22Rv1 (cell line): ENCODE measurements around the gene ART5.

Source experiments
- H3K27ac ChIP-seq: fragments of 450-650 bp; 2 replicates; pipeline ENCODE4 v1.5.1; 2017
- ZFX ChIP-seq: fragments of 450-650 bp; IDR thresholded peaks from 2 replicates; pipeline ENCODE4 v1.6.1; 2017; ENCODE audit warnings: antibody characterized with exemption, borderline replicate concordance
- TF ChIP-seq, protein P1 (sequence below): fragments of 450-650 bp; IDR thresholded peaks from 2 replicates; pipeline ENCODE4 v1.5.1; 2017; ENCODE audit warnings: mild to moderate bottlenecking

Gene ART5

DNA sequence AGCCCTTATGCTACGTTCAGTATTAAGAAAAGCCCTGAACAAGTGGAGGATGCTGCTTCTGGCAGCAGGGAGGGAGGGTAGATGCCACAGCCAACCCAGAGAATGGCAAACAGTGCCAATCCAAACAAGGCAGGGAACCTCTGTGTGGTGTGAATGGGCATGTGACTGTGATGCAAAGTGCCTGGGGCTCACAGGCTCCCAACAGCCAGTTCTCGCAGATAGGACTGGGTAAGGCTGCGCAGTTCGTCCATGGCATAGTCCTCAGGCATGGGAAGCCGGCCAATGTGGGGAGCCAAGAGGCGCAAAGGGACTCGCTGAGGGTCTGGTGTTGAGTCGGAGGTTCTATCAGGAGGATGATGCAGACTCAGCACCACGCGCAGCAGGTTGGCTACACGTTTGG, 34.2 kb upstream of the ART5 start:
- no peak overlapping the region for H3K27ac ChIP-seq
- TF ChIP-seq ZFX: no peak
- TF ChIP-seq, protein P1, sequence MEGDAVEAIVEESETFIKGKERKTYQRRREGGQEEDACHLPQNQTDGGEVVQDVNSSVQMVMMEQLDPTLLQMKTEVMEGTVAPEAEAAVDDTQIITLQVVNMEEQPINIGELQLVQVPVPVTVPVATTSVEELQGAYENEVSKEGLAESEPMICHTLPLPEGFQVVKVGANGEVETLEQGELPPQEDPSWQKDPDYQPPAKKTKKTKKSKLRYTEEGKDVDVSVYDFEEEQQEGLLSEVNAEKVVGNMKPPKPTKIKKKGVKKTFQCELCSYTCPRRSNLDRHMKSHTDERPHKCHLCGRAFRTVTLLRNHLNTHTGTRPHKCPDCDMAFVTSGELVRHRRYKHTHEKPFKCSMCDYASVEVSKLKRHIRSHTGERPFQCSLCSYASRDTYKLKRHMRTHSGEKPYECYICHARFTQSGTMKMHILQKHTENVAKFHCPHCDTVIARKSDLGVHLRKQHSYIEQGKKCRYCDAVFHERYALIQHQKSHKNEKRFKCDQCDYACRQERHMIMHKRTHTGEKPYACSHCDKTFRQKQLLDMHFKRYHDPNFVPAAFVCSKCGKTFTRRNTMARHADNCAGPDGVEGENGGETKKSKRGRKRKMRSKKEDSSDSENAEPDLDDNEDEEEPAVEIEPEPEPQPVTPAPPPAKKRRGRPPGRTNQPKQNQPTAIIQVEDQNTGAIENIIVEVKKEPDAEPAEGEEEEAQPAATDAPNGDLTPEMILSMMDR: no peak

DNA sequence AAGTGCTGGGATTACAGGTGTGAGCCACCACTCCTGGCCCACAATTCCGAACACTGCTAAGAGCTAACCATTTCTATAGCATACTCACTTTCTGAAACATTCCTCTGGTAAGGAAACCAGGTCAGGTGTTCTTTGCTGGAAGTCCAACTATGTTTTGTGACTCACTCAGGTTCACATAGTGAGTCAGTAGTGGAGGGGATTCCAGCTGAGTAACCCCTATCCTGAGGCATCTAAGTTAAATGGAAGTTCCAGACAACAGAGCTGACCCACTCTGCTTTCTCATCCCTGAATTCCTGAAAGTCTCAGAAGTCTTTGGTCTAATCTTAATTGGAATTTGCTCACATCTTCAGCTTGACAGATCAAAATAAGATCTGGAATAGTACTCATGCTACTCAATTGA, 32.4 kb upstream of the ART5 start:
- TF ChIP-seq, protein P1: no peak
- TF ChIP-seq ZFX: no peak
- H3K27ac ChIP-seq: no peak overlapping the region

DNA sequence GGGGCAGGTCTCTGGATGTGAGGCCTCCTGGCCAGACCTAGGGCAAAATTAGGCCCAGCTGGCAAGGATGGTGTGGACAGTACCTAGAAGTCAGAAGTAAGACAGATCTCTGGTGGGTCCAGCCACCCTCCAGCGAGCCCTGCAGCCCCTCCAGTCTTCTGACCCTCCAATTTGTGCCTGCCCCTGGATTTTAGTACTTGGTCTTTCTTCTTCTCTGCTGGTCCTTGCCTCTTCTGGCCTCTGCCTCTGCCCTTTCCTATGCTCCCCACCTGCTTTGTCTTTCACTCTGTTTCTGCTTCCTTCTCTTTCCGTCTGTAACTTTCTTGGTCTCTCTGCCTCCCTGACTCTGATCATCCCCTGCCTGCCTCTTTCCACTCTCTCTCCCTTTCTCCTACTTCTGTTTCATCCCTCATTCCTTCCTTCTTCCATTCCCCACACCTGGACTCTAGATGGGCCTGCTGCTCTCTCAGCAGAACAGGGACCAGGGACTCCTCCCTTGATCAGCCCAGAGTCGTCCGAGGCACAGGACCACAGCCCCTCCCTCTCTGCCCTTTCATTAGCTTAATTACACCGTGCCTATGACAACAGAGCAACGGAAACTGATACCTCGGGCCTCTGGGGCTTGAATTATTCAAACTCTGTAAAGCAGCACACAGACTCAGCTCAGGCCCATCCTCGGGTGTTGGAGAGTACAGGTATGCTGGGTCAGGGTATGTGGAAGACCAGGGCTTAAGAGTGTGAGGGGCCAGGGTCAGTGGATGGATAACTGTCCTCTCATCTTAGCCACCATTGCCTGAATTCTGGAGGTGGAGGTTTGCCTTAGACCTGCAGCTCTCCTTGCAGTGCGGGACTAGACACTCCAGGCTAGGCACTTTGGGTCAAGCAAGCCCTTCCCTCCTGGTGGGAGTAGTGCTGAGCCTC, 29.8 kb upstream of the ART5 start, which contains the start of gene CHRNA10:
Gene CHRNA10, minus strand, starts transcription at position 51 of the 921 bp plus-strand sequence. CDS start 72 bp downstream, outside the sequence.
- no peak for TF ChIP-seq ZFX
- H3K27ac ChIP-seq: no peak within 1 kb of the TSS

DNA sequence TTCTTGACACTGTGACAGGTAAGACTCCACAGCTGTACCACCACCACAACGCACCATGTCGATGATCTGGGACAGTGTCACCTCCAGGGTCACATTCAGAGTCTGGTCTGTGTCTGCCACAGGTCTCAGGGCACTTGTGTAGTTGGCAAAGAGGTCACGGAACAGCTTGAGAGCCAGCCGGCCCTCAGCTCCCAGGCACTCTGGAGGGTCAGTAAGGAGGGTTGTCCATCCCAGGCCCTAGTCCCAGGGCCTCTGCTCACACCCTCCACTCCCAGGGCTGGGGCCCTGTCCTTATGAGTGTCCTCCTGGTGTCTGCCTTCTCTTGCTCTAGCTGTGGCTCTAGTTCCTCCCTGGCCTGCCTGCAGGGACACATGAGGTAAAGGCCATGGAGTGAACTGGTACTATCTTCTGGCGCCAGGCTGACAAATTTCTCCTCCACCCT, 28.0 kb upstream of the ART5 start:
- no peak for TF ChIP-seq ZFX
- TF ChIP-seq, protein P1: no peak
- no peak overlapping the region for H3K27ac ChIP-seq

DNA sequence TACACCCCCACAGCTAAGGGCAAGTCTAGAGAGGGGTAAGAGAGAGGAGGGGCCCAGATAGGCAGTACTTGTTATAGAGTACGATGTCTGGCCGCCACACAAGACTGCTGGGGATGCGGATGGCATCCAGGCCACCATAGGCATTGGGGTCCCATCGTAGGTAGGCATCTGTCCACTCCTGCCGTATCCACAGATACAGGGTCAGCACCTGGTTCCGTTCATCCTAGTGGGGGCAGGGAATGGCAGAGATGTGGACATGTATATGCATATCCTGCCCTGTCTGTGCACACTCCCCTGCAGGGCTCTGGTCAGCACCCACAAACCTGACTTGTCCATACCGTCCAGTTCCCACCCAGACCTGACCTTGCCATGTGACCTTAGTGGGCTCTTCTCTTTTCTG, 27.3 kb upstream of the ART5 start:
- no peak overlapping the region for H3K27ac ChIP-seq
- TF ChIP-seq, protein P1: no peak
- no peak for TF ChIP-seq ZFX

DNA sequence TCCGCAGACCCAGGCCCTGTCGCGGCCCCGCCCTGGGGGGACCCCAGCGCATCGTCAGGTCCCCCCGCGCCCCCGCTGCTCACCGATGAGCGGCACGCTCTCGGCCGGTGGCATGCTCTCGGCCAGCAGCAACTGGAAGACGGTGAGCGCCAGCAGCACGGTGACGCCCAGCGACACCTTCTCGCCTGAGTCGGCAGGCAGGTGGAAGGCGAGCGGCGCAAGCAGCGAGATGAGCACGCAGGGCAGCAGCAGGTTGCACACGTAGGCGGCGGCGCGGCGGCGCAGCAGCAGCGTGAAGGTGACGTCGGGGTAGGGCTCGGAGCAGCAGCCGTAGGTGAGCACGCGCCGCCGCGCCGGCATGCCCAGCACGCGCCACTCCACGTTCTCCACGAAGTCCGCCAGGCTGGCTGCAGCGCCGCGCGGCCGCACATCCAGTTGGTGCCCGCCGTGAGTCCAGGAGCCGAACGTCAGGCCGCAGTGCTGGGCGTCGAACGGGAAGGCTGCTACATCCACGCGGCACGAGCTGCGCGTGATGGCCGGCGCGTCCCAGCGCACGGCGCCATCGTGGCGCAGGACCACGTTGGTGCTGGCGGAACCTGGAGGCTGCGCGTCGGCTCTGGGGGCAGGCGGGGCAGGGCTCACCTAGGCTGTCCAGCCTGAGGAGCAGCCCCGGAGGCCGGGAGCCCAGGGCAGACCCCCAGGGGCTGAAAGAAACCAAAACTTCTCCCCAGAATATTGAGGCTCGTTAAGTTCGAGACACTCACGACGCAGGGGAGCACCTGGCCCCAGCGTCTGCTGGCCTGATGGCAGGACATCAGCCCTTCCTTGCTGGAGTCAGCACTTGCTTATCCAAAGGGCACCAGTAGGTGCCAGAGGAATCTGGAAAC, 25.6 kb upstream of the ART5 start:
- H3K27ac ChIP-seq: no peak overlapping the region
- no peak for TF ChIP-seq ZFX
- TF ChIP-seq, protein P1: no peak

DNA sequence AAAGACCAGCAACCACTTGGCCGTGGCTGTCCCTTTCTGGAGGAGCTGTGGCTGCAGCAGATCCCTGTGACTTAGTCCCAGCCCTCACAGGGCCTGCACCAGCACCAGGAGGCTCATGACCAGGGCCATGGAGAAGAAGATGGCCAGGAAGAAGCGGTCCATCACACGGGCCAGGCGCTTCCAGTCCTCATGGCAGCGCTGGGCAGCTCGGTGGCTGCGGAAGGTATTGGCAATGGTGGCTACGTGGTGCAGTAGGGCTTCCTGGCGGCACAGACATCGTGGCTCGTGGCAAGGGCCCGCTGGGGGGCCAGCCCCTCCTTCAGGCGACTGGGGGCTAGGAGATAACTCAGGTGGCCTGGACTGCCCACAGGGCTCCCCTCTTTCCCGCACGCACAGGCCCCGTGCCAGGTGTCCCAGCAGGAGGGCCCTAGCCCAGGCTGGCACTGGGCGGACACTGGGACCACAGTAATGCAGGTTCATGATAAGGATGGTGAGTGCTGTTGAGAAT, 24.3 kb upstream of the ART5 start:
- H3K27ac ChIP-seq: no peak overlapping the region
- TF ChIP-seq, protein P1: no peak
- TF ChIP-seq ZFX: no peak
